Measurements from ENCODE around the gene KCNH8.

DNA sequence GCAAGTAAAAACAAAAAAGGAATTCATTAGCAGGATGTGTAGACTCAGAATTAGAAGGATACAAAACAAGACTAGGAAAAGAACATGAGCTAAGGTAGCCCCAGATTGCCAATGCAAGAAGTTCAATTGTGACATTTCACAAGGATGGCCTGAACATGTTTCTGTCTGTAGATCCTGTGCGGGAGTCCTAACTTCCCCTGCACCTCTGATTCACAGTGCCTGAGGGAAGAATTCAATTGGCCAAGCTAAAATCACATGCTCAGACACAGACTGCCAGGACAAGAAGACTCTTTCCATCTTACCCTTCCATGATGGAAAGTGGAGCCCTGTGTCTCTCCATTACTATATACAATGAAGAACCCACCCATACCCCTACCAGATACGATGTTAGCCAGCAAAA is 251.5 kb downstream of the KCNH8 start:
- TF ChIP-seq POLR2AphosphoS5 (IDR thresholded peaks at IDR 0.05; ENCODE audit: borderline replicate concordance, low read depth, low read length): no peak
- TF ChIP-seq EZH2 (IDR thresholded peaks at IDR 0.05): no peak
- TF ChIP-seq FOXP2 (optimal IDR thresholded peaks at IDR 0.05; ENCODE audit: control extremely low read depth, extremely low read length, insufficient read depth): no peak
